ENCODE measurements around the gene ZNF782. TPM values are rescaled to one million over a fixed set of nuclear protein-coding genes. Genes with fewer than 3 reads are reported as not detected.
A peak's percentile ranks its signal among the peaks of the same experiment; 100 is the strongest.

The ZNF782 gene
- total and polyA plus RNA-seq, 2 donors (not counting 1 experiment from before 2014, with no cell fraction given), result 2.7 to 14.6 TPM

GRCh38 chr9:96777426-96777864 is 76.9 kb downstream of the ZNF782 start:
- DNase-seq, result no peak
- no peaks in the 10 kb centered on the region for H3K9me3 ChIP-seq (ENCODE audit: control extremely low read depth in 1 of 3, control insufficient read depth in 2 of 3, insufficient read depth in 1 of 3, low read length in 2 of 3)
- ChIA-PET CTCF (interaction anchor here (0.6 kb wide), 1 partner anchor 448 kb away, joined by 3 read pairs; no protein-coding TSS in a partner anchor), POLR2A (interaction anchor here (1.2 kb wide), 1 partner anchor 91 kb away, joined by 3 read pairs; no protein-coding TSS in a partner anchor)
- TF ChIP-seq, protein P1, sequence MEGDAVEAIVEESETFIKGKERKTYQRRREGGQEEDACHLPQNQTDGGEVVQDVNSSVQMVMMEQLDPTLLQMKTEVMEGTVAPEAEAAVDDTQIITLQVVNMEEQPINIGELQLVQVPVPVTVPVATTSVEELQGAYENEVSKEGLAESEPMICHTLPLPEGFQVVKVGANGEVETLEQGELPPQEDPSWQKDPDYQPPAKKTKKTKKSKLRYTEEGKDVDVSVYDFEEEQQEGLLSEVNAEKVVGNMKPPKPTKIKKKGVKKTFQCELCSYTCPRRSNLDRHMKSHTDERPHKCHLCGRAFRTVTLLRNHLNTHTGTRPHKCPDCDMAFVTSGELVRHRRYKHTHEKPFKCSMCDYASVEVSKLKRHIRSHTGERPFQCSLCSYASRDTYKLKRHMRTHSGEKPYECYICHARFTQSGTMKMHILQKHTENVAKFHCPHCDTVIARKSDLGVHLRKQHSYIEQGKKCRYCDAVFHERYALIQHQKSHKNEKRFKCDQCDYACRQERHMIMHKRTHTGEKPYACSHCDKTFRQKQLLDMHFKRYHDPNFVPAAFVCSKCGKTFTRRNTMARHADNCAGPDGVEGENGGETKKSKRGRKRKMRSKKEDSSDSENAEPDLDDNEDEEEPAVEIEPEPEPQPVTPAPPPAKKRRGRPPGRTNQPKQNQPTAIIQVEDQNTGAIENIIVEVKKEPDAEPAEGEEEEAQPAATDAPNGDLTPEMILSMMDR (IDR thresholded peaks at IDR 0.05), result no peak
- no peak for TF ChIP-seq EZH2 (IDR thresholded peaks at IDR 0.05; ENCODE audit: borderline replicate concordance, insufficient read depth, low read depth, low read length, poor library complexity, severe bottlenecking)
- 8% methylated on average over 22 of the region's 23 CpGs for WGBS (ENCODE audit: insufficient coverage)
- Mint-ChIP-seq H3K4me1 (peaks cover 31% of the 10 kb centered on the region), H3K9me3 (ENCODE audit: insufficient read depth) (no peaks in the 10 kb centered on the region), H3K4me3 (peak overlapping the region; percentile 97), H3K27ac (peak overlapping the region; percentile 95), H3K27me3 (no peaks in the 10 kb centered on the region)
- peak overlapping the region; percentile 92 for H2AFZ ChIP-seq (ENCODE audit: insufficient read depth, low read depth, low read length, poor library complexity, severe bottlenecking)
- intact Hi-C loops (cut with micrococcal nuclease), result loop anchor here (5.0 kb wide), 1 partner anchor 635 kb away; the partner anchor contains the start of gene TDRD7
- H3K27ac ChIP-seq (ENCODE audit: low read length in 2 of 2), result peak overlapping the region; percentile 57 to 90
- H3K79me2 ChIP-seq (ENCODE audit: control insufficient read depth, insufficient read depth, low read length), result peaks cover 29% of the 10 kb centered on the region
- H3K27me3 ChIP-seq (replicated peaks in 1 of 4; ENCODE audit: control extremely low read depth in 1 of 4, control insufficient read depth in 3 of 4, insufficient read depth in 4 of 4, low read length in 3 of 4), result no peaks in the 10 kb centered on the region
- peak overlapping the region; percentile 95 for H3K9ac ChIP-seq (ENCODE audit: low read length)
- no peaks in the 10 kb centered on the region for H4K20me1 ChIP-seq (ENCODE audit: control insufficient read depth, insufficient read depth, low read length, poor library complexity, severe bottlenecking)
- peaks cover 7 to 14% of the 10 kb centered on the region in 2 donors for H3K4me1 ChIP-seq (ENCODE audit: control insufficient read depth in 2 of 2, insufficient read depth in 2 of 2, low read length in 2 of 2)
- peak overlapping the region; percentile 62 to 91 (median 80) for H3K4me3 ChIP-seq (ENCODE audit: control extremely low read depth in 1 of 5, extremely low read depth in 1 of 5, insufficient read depth in 1 of 5, low read depth in 2 of 5, low read length in 4 of 5)
- ATAC-seq (ENCODE audit: low read depth), result no peak
- peak overlapping the region; percentile 93 for H3K4me2 ChIP-seq (replicated peaks; ENCODE audit: low read depth, low read length, poor library complexity, severe bottlenecking)
- H3K36me3 ChIP-seq (replicated peaks in 1 of 2; ENCODE audit: control extremely low read depth in 1 of 2, control insufficient read depth in 1 of 2, extremely low read depth in 1 of 2, insufficient read depth in 2 of 2, low read length in 1 of 2), result peaks cover 4 to 27% of the 10 kb centered on the region in 2 experiments

DNA sequence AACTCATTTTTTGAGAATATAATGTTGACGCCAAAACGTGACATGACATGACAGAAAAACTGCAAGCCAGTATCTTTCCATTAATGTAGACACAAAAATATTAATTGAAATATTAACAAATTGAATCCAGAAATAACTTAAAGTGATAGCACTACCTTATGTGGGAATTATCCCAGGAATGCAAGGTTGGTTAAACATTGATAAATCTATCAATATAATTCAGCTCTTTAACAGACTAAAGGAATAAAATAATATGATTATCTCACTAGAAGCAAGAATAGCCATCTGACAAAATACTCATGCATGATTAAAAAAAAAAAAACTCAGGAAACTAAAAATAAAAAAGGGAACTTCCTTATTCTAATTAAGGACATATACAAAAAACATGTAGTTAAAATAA is 83.2 kb downstream of the ZNF782 start:
- POLR2A ChIA-PET, result interaction anchor here (0.7 kb wide), 1 partner anchor 1453 kb away, joined by 3 read pairs; no protein-coding TSS in a partner anchor
- intact Hi-C loops (cut with micrococcal nuclease), result no loop called here
- peaks cover 16 to 44% (median 19%) of the 10 kb centered on the region in 3 donors for H3K9me3 ChIP-seq (ENCODE audit: control extremely low read depth in 1 of 3, control insufficient read depth in 2 of 3, insufficient read depth in 1 of 3, low read length in 2 of 3)

More for the DNA sequence above, 83.2 kb downstream of the ZNF782 start:
- peaks cover 17% of the 10 kb centered on the region for H3K4me1 Mint-ChIP-seq
- H3K4me3 Mint-ChIP-seq, result no peak overlapping the region
- Histone ChIP-seq H3K9ac (ENCODE audit: low read length) (no peak overlapping the region), H3K27me3 (replicated peaks in 1 of 4; ENCODE audit: control extremely low read depth in 1 of 4, control insufficient read depth in 3 of 4, insufficient read depth in 4 of 4, low read length in 3 of 4) (no peaks in the 10 kb centered on the region), H3K36me3 (replicated peaks in 1 of 2; ENCODE audit: control extremely low read depth in 1 of 2, control insufficient read depth in 1 of 2, extremely low read depth in 1 of 2, insufficient read depth in 2 of 2, low read length in 1 of 2) (peaks cover 14 to 76% of the 10 kb centered on the region in 2 experiments), H3K4me2 (replicated peaks; ENCODE audit: low read depth, low read length, poor library complexity, severe bottlenecking) (peak overlapping the region; percentile 16), H3K4me3 (ENCODE audit: control extremely low read depth in 1 of 5, extremely low read depth in 1 of 5, insufficient read depth in 1 of 5, low read depth in 2 of 5, low read length in 4 of 5) (peak overlapping the region in 1 of 5 experiments; percentile 15), H3K4me1 (ENCODE audit: control insufficient read depth in 2 of 2, insufficient read depth in 2 of 2, low read length in 2 of 2) (peaks cover 0 to 5% of the 10 kb centered on the region in 2 donors), H3K27ac (ENCODE audit: low read length in 2 of 2) (peak overlapping the region in 1 of 2 donors; percentile 20), H4K20me1 (ENCODE audit: control insufficient read depth, insufficient read depth, low read length, poor library complexity, severe bottlenecking) (no peaks in the 10 kb centered on the region), H3K79me2 (ENCODE audit: control insufficient read depth, insufficient read depth, low read length) (peaks cover 34% of the 10 kb centered on the region), H2AFZ (ENCODE audit: insufficient read depth, low read depth, low read length, poor library complexity, severe bottlenecking) (no peak overlapping the region)
- no peak for DNase-seq
- no peak overlapping the region for H3K27ac Mint-ChIP-seq
- peaks cover 11% of the 10 kb centered on the region for H3K9me3 Mint-ChIP-seq (ENCODE audit: insufficient read depth)
- no peaks in the 10 kb centered on the region for H3K27me3 Mint-ChIP-seq
- WGBS (ENCODE audit: insufficient coverage), result no CpG with 5 or more reads among the region's 2 CpGs
- CTCF ChIA-PET, result no interaction called here
- no peak for ATAC-seq (ENCODE audit: low read depth)
- TF ChIP-seq, protein P1 (IDR thresholded peaks at IDR 0.05), result no peak
- TF ChIP-seq EZH2 (IDR thresholded peaks at IDR 0.05; ENCODE audit: borderline replicate concordance, insufficient read depth, low read depth, low read length, poor library complexity, severe bottlenecking), result no peak

Data from B cell (primary cell).